Fibroblast of pulmonary artery (primary cell): ENCODE measurements around the gene TUBA1B.

Experiments
- DNase-seq: peaks from one replicate; pipeline ENCODE4 v3.0.0-alpha.2; 2010; ENCODE audit warnings: low read depth
- H3K4me3 ChIP-seq: replicated peaks from 2 replicates; pipeline ENCODE4 v1.5.1; 2011; ENCODE audit warnings: low read depth, mild to moderate bottlenecking, control low read depth, low read length, moderate library complexity
- TF ChIP-seq, protein P1 (sequence below): IDR thresholded peaks from 2 replicates; pipeline ENCODE4 v1.5.1; 2011; ENCODE audit warnings: mild to moderate bottlenecking, control low read depth, low read length, inconsistent platforms; ENCODE audit errors: missing control alignments

The TUBA1B gene

DNA sequence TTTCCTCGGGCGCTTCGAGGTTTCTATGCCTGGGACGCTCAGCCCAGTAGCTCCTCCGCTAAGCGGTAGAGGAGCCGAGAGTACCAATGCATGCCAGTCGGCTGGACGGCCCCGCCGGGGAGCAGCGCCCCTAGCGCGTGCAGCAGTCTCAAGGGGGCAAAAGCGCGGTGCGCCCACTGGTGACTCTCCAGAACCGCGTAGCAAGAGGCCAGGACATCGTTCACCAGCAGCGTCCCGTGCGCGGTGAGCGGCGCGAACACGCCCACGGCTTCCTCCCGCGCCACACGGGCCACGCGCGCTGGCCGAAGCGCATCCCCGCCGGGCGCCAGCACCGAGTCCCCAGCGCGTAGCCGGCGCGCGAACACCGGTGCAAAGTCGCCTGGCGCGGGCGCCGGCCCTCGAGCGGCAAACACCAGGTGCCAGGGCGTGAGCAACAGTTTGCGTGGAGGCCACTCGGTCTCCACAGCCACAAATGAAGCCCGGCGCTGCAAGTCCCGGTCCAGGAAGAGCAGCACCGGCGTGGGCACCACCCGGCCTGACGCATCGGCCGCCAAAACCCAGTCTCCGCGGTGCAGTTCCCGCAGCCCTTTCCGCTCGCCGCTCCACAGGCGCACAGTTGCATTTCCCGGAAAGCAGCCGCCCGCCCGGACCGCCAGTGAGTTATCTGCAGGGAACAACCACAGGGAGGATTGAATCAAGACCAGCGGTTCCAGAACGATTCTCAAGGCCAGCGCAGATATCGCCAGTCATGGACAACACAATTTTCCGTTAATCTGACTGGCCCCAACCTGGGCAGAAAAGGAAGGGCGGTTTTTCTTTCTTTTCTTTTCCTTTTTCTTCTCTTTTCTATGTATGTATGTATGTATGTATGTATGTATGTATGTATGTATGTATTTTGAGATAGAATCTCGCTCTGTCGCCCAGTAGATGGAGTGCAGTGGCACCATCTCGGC lies 41.1 kb downstream of the TUBA1B start:
- TF ChIP-seq, protein P1, sequence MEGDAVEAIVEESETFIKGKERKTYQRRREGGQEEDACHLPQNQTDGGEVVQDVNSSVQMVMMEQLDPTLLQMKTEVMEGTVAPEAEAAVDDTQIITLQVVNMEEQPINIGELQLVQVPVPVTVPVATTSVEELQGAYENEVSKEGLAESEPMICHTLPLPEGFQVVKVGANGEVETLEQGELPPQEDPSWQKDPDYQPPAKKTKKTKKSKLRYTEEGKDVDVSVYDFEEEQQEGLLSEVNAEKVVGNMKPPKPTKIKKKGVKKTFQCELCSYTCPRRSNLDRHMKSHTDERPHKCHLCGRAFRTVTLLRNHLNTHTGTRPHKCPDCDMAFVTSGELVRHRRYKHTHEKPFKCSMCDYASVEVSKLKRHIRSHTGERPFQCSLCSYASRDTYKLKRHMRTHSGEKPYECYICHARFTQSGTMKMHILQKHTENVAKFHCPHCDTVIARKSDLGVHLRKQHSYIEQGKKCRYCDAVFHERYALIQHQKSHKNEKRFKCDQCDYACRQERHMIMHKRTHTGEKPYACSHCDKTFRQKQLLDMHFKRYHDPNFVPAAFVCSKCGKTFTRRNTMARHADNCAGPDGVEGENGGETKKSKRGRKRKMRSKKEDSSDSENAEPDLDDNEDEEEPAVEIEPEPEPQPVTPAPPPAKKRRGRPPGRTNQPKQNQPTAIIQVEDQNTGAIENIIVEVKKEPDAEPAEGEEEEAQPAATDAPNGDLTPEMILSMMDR = peak; percentile 12
- peak overlapping the region; percentile 38 for H3K4me3 ChIP-seq
- peak; percentile 51 for DNase-seq

DNA sequence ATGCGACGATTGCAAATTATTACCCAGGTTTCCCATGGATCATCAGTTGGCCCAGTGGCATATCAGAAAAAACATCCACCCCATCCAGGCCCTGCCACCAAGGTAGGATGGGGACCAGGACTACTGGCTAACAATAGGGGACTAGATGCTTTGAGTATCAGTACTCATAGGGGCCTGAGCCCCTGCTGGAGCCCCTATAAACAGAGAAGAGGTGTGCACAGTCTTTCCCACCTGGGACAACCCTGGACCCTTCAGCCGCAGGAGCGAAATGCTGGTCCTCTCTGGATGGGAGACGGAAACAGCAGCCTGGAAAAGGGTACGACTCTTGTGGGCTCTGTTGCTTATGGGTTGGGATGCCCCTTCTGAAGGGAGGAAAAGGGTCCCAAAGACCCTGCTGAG lies 42.3 kb downstream of the TUBA1B start:
- no peak for DNase-seq
- TF ChIP-seq, protein P1 = no peak
- H3K4me3 ChIP-seq = no peak overlapping the region

GRCh38 chr12:49088150-49088931 lies 42.9 kb downstream of the TUBA1B start:
- peak overlapping the region; percentile 11 for H3K4me3 ChIP-seq
- DNase-seq = peak; percentile 96
- TF ChIP-seq, protein P1 = peak; percentile 89

GRCh38 chr12:49086116-49086515 lies 45.1 kb downstream of the TUBA1B start:
- H3K4me3 ChIP-seq = no peak overlapping the region
- TF ChIP-seq, protein P1 = no peak
- peak; percentile 34 for DNase-seq

DNA sequence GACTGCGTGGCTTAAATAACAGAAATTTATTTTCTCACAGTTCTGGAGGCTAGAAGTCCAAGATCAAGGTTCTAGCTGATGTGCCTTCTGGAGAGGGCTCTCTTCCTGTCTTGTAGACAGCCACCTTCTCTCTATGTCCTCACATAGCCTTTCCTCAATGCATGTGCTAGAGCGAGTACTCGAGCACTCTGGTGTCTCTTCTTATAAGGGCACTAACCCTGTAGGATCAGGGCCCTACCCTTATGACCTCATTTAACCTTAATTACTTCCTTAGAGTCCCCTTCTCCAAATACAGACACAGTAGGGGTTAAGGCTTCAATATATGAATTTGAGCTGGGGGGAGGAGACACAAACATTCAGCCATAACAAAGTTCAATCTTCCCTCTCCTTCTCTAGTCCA lies 46.8 kb downstream of the TUBA1B start:
- TF ChIP-seq, protein P1 = no peak
- DNase-seq = no peak
- no peak overlapping the region for H3K4me3 ChIP-seq

GRCh38 chr12:49079793-49080192 lies 51.4 kb downstream of the TUBA1B start:
- no peak for DNase-seq
- H3K4me3 ChIP-seq = no peak overlapping the region
- TF ChIP-seq, protein P1 = no peak
